ENCODE data around the gene MED31. TPM values are rescaled to one million over a fixed set of nuclear protein-coding genes. Genes with fewer than 3 reads are reported as not detected.

The MED31 gene
- total and polyA plus RNA-seq, 2 donors from 2014 or later: 15.9 to 21.0 TPM

- H3K4me3 ChIP-seq (ENCODE audit: low read length in 3 of 3): no peak overlapping the region
- FAIRE-seq: no peak
- H3K27ac ChIP-seq (ENCODE audit: low read depth in 2 of 2, low read length in 2 of 2): no peak overlapping the region
- H3K27me3 ChIP-seq (ENCODE audit: control insufficient read depth, insufficient read depth, low read length): no peaks in the 10 kb centered on the region
- peaks cover 0 to 18% (median 6%) of the 10 kb centered on the region in 3 donors for H3K4me1 ChIP-seq (ENCODE audit: control insufficient read depth in 2 of 3, insufficient read depth in 2 of 3, low read depth in 1 of 3, low read length in 3 of 3)
- H3K9me3 ChIP-seq (ENCODE audit: control insufficient read depth in 2 of 3, insufficient read depth in 1 of 3, low read length in 3 of 3): no peaks in the 10 kb centered on the region
- DNase-seq: no peak
- TF ChIP-seq, protein P1, sequence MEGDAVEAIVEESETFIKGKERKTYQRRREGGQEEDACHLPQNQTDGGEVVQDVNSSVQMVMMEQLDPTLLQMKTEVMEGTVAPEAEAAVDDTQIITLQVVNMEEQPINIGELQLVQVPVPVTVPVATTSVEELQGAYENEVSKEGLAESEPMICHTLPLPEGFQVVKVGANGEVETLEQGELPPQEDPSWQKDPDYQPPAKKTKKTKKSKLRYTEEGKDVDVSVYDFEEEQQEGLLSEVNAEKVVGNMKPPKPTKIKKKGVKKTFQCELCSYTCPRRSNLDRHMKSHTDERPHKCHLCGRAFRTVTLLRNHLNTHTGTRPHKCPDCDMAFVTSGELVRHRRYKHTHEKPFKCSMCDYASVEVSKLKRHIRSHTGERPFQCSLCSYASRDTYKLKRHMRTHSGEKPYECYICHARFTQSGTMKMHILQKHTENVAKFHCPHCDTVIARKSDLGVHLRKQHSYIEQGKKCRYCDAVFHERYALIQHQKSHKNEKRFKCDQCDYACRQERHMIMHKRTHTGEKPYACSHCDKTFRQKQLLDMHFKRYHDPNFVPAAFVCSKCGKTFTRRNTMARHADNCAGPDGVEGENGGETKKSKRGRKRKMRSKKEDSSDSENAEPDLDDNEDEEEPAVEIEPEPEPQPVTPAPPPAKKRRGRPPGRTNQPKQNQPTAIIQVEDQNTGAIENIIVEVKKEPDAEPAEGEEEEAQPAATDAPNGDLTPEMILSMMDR (IDR thresholded peaks at IDR 0.05; ENCODE audit: borderline replicate concordance, extremely low read depth, insufficient read depth): no peak
- H3K36me3 ChIP-seq (ENCODE audit: control insufficient read depth in 2 of 3, insufficient read depth in 3 of 3, low read length in 3 of 3): peaks cover 3 to 20% (median 5%) of the 10 kb centered on the region in 3 donors
- no peak overlapping the region for H3K9ac ChIP-seq (ENCODE audit: low read length in 3 of 3)
- intact Hi-C loops (cut with DNase I): no loop called here
Measured at GRCh38 chr17:6637458-6637840, 14.0 kb downstream of the MED31 start.

GRCh38 chr17:6636616-6637457, 14.6 kb downstream of the MED31 start:
- Histone ChIP-seq H3K9ac (ENCODE audit: low read length in 3 of 3) (no peak overlapping the region), H3K27ac (ENCODE audit: low read depth in 2 of 2, low read length in 2 of 2) (no peak overlapping the region), H3K4me3 (ENCODE audit: low read length in 3 of 3) (no peak overlapping the region), H3K4me1 (ENCODE audit: control insufficient read depth in 2 of 3, insufficient read depth in 2 of 3, low read depth in 1 of 3, low read length in 3 of 3) (peaks cover 0 to 18% (median 6%) of the 10 kb centered on the region in 3 donors), H3K9me3 (ENCODE audit: control insufficient read depth in 2 of 3, insufficient read depth in 1 of 3, low read length in 3 of 3) (no peaks in the 10 kb centered on the region), H3K27me3 (ENCODE audit: control insufficient read depth, insufficient read depth, low read length) (no peaks in the 10 kb centered on the region), H3K36me3 (ENCODE audit: control insufficient read depth in 2 of 3, insufficient read depth in 3 of 3, low read length in 3 of 3) (peaks cover 0 to 19% (median 6%) of the 10 kb centered on the region in 3 donors)
- intact Hi-C loops (cut with DNase I): no loop called here
- FAIRE-seq: no peak
- TF ChIP-seq, protein P1 (IDR thresholded peaks at IDR 0.05; ENCODE audit: borderline replicate concordance, extremely low read depth, insufficient read depth): no peak
- DNase-seq: peak in 1 of 5 donors; percentile 66

- H3K9ac ChIP-seq (ENCODE audit: low read length in 3 of 3): no peak overlapping the region
- no peaks in the 10 kb centered on the region for H3K9me3 ChIP-seq (ENCODE audit: control insufficient read depth in 2 of 3, insufficient read depth in 1 of 3, low read length in 3 of 3)
- no peak for FAIRE-seq
- intact Hi-C loops (cut with DNase I): no loop called here
- no peak overlapping the region for H3K27ac ChIP-seq (ENCODE audit: low read depth in 2 of 2, low read length in 2 of 2)
- TF ChIP-seq, protein P1 (IDR thresholded peaks at IDR 0.05; ENCODE audit: borderline replicate concordance, extremely low read depth, insufficient read depth): no peak
- H3K4me3 ChIP-seq (ENCODE audit: low read length in 3 of 3): no peak overlapping the region
- DNase-seq: no peak
- peaks cover 0 to 11% (median 0%) of the 10 kb centered on the region in 3 donors for H3K4me1 ChIP-seq (ENCODE audit: control insufficient read depth in 2 of 3, insufficient read depth in 2 of 3, low read depth in 1 of 3, low read length in 3 of 3)
- peaks cover 4 to 25% (median 6%) of the 10 kb centered on the region in 3 donors for H3K36me3 ChIP-seq (ENCODE audit: control insufficient read depth in 2 of 3, insufficient read depth in 3 of 3, low read length in 3 of 3)
- H3K27me3 ChIP-seq (ENCODE audit: control insufficient read depth, insufficient read depth, low read length): no peaks in the 10 kb centered on the region
Measured at GRCh38 chr17:6636105-6636504, 15.3 kb downstream of the MED31 start.

All from kidney (tissue), 14 donors.